ENCODE measurements around the gene TRIM66.

Gene TRIM66, protein sequence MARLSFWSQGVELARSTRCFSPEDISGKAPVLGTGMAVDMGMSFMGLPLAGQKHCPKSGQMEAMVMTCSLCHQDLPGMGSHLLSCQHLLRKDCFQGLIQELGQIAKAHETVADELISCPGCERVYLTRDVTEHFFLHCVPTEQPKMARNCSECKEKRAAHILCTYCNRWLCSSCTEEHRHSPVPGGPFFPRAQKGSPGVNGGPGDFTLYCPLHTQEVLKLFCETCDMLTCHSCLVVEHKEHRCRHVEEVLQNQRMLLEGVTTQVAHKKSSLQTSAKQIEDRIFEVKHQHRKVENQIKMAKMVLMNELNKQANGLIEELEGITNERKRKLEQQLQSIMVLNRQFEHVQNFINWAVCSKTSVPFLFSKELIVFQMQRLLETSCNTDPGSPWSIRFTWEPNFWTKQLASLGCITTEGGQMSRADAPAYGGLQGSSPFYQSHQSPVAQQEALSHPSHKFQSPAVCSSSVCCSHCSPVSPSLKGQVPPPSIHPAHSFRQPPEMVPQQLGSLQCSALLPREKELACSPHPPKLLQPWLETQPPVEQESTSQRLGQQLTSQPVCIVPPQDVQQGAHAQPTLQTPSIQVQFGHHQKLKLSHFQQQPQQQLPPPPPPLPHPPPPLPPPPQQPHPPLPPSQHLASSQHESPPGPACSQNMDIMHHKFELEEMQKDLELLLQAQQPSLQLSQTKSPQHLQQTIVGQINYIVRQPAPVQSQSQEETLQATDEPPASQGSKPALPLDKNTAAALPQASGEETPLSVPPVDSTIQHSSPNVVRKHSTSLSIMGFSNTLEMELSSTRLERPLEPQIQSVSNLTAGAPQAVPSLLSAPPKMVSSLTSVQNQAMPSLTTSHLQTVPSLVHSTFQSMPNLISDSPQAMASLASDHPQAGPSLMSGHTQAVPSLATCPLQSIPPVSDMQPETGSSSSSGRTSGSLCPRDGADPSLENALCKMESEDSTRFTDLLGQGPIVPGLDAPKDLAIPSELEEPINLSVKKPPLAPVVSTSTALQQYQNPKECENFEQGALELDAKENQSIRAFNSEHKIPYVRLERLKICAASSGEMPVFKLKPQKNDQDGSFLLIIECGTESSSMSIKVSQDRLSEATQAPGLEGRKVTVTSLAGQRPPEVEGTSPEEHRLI (N-terminal part only)

DNA sequence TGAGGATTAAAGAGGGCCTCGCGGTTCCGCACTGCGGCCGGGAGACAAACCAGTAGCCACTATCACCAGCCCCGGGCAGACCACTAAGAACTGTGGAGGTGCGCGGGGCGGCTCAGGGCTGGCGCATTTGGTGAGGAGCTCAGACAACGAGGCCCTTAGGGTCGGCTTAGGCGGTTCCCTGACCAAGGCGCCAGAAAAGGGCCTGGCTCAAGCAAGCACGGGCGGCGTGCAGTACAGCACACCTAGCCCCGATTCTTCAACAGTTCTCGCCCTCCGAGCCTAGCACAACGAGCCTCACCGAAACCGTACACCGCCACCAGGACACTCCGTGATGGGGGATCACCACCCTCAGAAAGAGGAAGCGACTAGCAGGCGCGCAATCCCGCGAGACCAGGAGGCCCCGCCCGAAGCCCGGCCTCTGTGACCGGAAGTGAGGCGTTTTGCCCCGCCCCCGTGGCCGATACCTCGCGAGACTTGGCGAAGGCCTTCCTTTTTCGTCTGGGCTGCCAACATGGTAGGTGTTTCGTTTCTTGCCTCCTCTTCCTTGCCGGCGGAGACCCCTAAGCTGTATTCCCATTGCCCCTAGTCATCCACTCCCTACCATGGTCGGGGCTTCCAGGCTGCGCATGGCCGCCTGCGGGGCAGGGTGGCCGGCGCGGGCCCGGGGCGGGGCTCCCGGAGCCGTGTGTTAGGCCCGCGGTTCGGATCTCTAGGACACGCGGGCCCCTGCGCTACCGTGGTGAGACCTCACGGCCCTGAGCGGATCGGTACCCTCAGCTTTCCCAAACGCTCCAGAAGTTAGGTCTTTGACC lies at the start of gene TRIM66, which contains the start of gene RPL27A:
TSS of gene TRIM66 (minus strand) at position 363 of the 812 bp plus-strand sequence. CDS start 10,391 bp downstream, outside the sequence.
TSS of gene RPL27A (plus strand) at position 490 of the 812 bp plus-strand sequence. CDS start at position 512, 22 bp downstream.
- FAIRE-seq, result no peak

DNA sequence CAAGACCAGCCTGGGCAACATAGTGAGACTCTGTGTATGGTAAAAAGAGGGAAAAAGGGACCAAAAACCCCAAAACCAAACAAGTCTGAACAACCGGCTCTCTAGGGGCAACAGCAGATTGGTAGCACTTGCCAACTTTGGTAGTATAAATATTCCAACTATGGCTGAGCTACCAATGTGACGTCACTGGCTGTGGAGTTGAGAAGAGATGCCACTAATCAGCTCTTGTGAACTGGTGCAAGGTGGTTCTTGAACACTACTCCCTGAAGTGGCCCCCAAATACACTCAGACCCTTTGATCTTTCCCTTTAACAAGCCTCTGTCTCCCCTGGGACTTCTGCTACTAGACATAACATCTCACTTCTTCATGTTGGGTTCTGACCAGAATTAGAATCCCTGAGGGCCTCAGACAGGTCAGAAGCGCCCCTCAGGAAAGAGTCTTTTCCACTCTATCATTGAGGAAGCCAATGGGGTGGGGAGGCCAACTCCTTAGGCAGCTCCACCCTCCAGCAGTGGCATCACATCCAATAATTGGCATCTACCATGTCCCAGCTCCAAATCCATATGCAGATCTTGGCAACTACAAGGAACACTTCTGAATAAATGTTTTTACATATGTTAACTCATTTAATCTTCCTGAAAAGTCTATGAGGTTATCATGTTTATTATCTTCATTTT lies 49.3 kb upstream of the TRIM66 start:
- no peak for FAIRE-seq

DNA sequence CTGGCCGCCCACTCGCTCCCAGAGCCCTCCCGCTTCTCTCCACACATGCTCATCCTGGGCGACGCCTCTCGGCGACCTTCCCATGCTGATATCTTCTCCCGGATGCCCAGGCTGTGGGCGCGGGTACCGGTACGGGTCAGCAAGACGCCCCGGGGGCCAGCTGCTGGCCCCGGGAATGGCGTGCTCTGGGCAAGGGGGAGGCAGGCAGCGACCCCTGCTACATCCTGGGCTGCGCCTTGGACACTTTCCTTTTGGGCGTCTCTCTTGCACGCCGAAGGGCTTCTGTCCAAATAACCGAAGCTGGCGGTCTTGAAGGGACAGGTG lies 48.2 kb upstream of the TRIM66 start:
- no peak for FAIRE-seq

DNA sequence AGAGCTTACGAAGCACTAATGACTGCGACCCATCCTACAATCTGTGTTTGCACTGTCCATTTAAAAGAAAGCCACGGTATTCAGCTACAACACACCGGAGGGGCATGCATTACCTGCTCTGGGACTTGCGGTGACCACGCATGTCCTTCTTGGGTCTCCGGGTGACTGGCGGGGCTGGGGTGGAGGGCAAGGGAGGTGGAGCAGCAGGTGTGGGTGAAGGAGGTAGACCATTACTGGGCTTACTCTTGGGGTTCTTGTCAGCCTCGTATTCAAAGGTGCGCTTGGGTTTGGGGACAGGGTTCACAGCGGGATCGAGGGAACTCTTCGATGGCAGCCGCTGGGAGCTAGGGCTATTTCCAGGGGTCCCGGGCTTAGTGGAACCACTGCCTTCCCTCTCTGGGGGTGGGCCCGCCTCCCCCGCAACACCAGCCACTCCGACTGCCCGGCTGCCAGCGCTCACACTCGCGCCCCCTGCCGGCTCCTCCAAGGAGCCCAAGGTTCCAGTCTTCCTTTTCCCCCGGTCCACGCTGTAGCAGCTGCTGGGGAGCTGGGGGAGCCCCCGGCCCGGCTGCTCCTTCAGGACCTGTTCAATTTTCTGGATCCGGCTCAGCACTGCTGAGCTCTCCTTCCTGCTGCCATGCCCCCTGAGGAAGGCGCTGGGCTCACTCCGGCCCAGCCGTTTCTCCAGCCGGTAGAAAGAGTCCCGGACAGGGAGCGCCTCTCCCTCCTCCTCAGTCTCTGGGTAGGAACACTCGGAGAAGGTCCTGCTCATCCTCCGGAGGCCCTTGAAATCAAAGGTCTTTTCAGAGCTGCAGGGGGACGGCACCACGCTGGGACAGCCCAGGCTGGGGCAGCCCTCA lies 47.6 kb upstream of the TRIM66 start:
- no peak for FAIRE-seq

DNA sequence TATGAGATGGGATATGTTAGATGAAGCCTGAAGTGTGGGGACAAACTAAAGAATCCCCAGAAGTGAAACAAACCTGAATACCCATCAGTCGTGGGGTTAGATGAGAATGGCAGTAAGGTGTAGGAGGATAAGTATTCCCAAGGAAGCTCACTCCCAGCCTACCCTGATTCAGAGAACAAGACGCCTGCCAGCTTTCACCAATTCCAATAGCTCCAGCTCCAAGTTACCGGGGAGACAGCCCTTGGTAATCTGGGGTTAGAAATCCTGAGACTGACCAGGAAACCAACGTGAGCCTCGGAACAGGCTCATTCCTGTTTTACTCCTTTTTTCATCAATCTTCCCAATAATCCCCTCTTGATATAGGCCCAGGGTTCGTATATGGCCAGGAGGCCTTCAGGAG lies 46.6 kb upstream of the TRIM66 start:
- FAIRE-seq, result no peak

DNA sequence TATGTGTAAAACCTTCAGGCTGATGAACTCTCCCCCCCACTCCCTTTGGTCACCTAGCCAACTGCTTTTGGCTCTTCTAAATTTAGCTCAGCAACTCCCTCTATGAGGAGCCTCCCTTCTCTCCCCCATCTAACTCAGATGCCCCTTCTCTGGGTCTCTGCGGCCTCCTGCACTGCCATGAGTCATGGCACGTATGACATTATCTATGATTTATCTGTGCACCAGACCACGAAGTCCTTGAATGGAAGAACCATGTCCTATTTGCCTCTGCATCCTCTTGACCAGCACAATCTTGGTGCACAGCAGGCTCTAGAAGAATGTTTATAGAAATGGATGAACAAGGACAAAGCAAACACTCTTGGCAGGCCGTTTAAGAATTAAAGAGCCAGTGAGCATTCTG lies 46.1 kb upstream of the TRIM66 start:
- no peak for FAIRE-seq

DNA sequence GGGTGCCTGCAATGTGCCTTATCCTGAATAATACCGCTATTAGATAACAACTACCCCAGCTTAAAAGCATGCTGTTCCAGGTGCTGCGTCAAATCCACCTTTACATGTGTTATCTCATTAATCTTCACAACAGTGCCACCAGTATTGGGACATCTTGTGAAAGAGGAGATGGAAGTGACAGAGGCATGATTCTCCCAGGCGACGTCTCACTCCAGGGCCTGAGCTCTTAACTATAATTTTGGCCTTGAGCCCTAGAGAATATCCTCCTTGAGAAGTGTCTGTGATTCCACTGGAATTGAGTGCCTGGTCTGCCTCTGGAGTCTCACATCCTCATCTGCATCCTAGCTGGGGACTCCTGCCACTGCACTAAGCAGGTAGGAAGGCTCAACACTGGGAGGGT lies 43.9 kb upstream of the TRIM66 start:
- no peak for FAIRE-seq

DNA sequence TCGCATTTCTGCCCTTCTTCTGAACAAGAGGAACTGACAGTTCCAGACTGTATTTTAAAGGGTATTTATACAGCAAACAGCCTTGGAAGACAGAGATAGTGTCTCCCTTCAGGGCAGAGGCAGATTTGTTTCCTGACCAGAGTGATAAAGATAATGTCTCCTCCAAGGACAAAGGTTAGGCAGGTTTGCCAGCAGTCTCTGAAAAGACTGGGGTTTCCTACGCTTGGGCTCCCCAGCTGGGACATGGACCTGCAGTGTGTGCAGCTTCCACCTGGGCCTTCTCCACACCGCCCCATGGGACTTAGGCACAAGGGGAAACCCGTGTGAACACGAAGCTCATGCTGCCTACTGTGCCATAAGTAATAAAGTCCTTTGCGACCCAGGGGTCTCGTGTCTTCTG lies 42.2 kb upstream of the TRIM66 start:
- FAIRE-seq, result no peak

DNA sequence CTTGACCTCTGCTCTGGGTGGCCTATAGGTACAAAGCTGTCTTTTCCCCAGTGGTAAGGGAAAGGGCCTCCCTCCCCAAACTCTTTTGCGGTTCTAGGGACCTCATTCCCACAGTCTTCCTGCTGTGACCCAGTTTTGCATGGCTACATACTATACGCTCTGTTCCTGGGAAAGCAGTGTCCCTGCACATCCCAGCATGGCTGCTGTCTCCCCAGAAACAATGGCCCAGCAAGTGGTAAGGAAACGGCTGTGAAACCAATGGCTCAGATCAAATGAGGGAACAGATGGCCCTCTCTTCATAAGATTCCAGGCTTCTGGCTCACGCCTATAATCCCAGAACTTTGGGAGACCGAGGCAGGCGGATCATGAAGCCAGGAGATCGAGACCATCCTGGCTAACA lies 41.2 kb upstream of the TRIM66 start:
- no peak for FAIRE-seq

DNA sequence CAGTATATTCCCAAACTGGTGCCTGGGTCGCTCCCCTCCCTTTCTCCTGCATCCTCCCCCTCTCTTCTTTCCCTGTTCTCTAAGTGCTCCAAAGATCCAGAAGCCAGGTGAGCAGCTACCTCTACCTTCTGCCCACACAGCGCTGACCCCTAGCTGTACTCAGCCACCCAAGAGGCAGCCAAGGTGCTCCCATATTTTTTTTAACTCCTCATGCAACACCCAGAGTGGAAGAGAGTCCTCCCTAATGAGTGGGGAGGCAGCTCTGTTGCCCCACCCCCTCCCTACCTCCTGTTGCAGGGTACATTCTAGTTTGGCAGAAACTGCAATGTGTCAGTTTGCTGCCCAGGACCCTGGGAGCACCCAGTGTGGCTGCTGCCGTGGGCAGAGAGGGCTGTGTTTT lies 40.3 kb upstream of the TRIM66 start:
- no peak for FAIRE-seq

DNA sequence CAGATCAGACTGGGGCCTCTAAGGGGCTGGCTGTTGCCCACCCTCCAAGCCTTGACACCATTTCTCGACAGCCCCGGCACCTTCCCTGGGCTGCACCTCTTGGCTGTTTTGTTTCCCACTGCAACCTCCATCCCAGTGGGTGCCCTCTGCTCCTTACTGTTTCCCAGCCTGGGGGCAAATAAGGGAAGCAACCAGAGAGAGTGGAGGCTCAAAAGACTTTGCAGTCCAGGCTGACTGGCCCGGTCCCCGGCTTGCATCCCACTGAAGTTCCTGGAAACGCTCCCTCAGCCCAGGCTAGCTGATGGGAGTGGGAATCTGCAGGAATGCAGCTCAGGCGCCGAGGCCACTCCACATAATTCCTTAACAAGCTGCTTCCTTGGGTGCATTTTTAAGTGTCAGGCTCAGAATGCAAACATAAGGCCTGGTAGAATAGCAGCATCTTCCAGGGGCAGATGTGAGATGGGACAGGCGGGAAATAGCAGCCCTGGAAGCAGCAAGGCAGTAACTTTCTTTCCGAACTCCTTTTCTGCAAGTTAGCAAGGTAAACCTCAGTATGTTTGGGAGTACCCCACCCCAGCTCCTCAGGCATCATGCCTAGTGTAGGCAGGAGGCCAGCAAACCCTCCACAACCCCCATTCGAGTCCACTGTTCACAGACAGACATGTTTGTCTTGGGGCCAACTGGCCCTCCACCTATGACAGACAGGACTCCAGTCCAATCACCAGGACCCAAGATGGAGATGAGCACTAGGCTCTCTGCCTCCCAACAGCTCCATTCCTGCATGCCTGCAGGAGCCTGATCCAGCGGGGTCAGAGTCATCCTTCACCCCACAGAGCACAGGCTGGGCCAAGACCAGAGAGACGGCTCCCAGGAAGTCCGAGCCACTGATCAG lies 39.4 kb upstream of the TRIM66 start:
- no peak for FAIRE-seq

DNA sequence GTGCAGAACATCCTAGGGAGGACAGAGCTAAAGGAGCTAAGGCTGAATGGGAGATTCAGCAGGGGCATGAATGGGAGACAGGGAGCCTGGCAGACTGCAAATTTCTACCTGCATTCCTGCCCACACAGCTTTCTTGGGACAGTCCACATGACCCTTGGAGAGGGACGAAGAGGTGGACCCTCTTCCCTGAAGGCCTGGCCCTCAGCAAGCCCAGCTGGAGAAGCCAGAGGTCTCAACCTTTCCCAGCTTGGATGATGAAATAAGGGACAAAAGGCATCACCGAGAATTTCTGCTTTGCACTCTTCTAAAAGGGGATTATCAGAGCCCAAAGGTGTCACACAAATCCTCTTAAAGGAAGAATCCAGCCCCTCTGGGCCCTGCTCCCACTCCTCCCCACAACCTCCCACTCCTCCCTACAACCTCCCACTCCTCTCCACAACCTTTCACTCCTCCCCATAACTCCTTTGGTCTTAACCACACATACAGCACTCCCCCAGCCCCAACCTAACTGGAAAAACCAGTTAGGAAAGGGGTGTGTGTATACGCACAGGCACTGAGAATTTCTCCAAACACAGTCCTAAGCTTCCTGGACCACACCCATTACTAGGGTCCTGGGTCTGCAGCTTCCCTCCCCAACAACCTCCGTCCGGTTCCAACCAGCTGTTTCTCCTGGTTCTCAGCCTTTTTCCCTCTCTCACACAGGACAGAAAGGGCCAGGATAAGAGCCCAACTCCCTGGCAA lies 38.6 kb upstream of the TRIM66 start:
- FAIRE-seq, result no peak

DNA sequence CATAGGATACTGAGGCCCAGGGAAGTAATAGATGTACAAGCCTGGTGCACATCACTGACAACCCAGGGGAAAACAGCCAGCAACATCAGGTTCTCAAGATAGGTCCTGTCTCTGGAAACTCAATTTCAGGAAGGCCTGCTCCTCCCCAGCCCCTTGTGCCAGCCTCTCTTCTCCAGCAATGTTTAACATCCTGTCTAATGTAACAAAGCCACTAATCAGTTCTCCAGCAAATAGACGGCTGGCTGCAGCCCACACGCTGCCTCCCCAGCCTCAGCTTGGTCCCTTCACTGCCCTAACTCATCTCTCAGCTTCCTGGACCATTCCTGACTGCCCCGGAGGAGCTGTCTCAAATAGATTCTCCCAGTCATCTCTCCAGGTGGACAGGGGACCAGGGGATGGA lies 37.9 kb upstream of the TRIM66 start:
- no peak for FAIRE-seq

DNA sequence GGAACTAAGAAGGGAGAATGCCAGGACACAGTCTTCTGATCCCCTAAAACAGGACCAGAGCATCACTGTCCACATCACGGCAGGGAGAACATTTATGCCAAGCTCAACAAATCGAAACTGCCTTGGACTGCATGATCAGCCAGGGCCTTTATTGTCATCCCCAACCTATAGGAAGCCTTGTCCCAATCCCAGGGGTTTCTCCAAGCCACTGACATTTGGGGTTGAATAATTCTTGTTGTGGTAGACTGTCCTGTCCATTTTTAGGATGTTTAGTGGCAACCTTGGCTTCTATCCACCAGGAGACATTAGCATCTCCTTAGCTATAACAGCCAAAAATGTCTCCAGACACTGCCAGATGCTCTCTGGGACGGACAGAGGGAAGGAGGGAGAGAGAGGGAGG lies 37.3 kb upstream of the TRIM66 start:
- no peak for FAIRE-seq

DNA sequence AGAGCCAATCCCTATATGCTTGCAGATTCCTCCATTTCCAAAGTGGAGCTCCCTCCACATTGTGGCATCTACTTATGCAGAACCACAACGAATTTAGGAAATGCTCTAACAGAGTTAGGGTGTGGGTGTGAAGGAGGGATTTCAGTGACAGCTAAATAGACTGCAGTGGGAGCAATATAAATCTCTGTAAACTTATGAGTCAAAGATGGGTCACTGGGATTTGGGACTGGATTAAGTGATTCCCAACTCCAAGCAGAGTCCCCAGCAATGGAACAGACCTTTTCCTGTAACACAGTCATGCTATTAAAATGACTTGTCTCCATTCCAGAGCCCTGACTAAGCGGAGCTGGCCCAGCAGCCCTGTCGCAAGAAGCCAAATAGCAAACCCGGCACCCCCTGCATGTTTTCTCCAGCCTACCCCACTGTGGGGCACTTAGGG lies 36.8 kb upstream of the TRIM66 start:
- no peak for FAIRE-seq

DNA sequence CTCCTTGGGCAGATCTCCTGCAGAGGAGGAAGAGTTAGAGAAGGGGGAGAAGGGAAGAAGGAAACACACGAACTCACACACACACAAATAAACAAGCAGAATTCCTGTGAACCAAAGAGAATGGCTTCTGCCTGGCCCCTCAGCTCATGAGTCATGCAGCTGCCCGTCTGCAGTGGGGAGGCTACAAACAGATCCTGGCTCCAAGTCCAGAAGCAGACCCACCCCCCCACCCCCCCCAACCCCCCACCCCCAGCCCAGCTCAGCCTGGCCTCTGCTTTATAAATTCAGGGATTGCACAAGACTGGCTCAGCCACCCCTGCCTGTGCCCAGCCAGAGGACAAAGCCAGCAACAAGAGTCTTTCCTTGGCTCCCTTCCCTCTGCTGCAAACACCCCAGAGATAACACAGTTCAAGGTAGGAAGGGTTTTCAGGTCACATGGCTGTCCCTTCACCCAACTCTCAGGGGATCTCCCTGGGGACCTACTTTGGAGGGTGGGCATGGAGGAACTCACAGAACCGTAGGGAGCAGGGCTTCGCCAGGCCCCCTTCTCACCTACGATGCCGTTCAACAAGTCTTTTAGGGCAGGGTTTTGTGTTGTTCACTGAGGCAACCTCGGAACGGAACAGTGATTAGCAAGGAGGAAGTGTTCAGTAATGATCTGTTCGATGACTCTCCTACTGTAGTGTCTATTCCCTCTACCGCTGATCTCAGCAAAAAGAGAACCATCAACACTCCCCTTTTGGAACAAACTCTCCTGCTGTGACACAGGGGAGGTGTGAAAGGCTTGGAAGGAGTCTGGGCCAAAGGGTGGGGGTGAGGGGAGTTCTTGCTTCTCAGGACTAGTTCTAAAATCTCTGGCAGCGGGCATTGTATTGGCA lies 35.6 kb upstream of the TRIM66 start:
- no peak for FAIRE-seq

DNA sequence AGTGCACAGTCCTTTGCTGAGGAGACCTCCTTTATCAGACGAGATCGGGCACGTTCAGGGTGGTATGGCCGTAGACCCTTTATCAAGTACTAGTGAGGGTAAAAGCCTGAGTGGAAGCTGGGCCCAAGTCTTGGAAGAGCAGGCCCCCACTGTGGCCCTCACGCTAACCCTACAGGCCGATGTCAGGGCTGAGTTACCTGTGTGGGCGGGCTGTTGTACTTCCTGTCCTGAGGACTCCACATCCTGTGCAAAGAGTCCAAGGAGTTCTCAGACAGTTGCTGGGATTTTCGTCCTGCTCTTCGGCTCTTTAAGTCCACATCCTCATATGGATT lies 35.0 kb upstream of the TRIM66 start:
- no peak for FAIRE-seq

DNA sequence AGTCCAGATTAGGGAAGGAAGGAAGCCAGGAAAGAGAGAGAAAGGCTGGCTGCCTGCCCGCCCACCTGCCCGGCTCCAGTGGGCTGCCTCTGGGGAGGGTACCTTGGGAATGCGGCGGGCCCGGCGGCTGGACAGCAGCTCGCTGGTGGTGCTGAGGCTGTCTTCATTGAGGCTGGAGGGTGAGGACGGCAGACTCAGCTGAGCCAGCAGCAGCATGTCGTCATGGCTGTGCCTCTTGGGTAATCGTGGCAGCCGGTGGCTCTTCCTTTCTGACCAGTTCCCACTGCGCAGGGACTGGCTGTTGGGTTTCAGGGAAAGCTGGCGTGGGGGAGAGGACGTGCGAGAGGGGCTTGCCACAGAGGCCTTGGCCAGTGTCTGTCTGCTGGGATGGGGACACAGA lies 33.0 kb upstream of the TRIM66 start:
- FAIRE-seq, result no peak

All from islet of Langerhans (tissue), 1 donor.